MM.1S (cell line): ENCODE measurements around the gene PARVB.

Experiments used
- DNase-seq: peaks from one replicate; pipeline ENCODE4 v3.0.0-alpha.2; 2015
- H2AFZ ChIP-seq: fragments of 300-600 bp; sonication (generic); 2 replicates; pipeline ENCODE4 v1.6.0; 2016; ENCODE audit warnings: antibody characterized with exemption, low read length
- H3F3A ChIP-seq: fragments of 300-600 bp; sonication (generic); 2 replicates; pipeline ENCODE4 v1.6.1; 2016; ENCODE audit warnings: mild to moderate bottlenecking, antibody characterized with exemption, low read length, moderate library complexity, mixed read lengths; ENCODE audit not compliant: insufficient read depth
- H3K27ac ChIP-seq: fragments of 300-600 bp; sonication (generic); 2 replicates; pipeline ENCODE4 v1.5.1; 2016; ENCODE audit warnings: mild to moderate bottlenecking, low read length
- H3K27me3 ChIP-seq: fragments of 300-600 bp; sonication (generic); replicated peaks from 2 replicates; pipeline ENCODE4 v1.6.0; 2016; ENCODE audit warnings: low read length; ENCODE audit not compliant: insufficient read depth
- H3K36me3 ChIP-seq: fragments of 300-600 bp; sonication (generic); replicated peaks from 2 replicates; pipeline ENCODE4 v1.6.1; 2016; ENCODE audit warnings: mild to moderate bottlenecking, low read length, mixed read lengths; ENCODE audit not compliant: insufficient read depth
- H3K4me1 ChIP-seq: fragments of 300-600 bp; sonication (generic); 2 replicates; pipeline ENCODE4 v1.6.1; 2016; ENCODE audit warnings: low read length, mixed read lengths
- H3K4me2 ChIP-seq: fragments of 300-600 bp; sonication (generic); 2 replicates; pipeline ENCODE4 v1.6.0; 2016; ENCODE audit warnings: low read depth, low read length
- H3K4me3 ChIP-seq: fragments of 300-600 bp; sonication (generic); 2 replicates; pipeline ENCODE4 v1.5.1; 2016; ENCODE audit warnings: low read length, mixed read lengths
- H3K79me2 ChIP-seq: fragments of 300-600 bp; sonication (generic); 2 replicates; pipeline ENCODE4 v1.6.1; 2016; ENCODE audit warnings: mixed run types, low read length, mixed read lengths
- H3K9ac ChIP-seq: fragments of 300-600 bp; sonication (generic); 2 replicates; pipeline ENCODE4 v1.6.1; 2016; ENCODE audit warnings: low read length, mixed read lengths
- H3K9me2 ChIP-seq: fragments of 300-600 bp; sonication (generic); replicated peaks from 2 replicates; pipeline ENCODE4 v1.6.1; 2016; ENCODE audit warnings: mild to moderate bottlenecking, low read length, mixed read lengths; ENCODE audit not compliant: insufficient read depth
- H3K9me3 ChIP-seq: fragments of 300-600 bp; sonication (generic); replicated peaks from 2 replicates; pipeline ENCODE4 v1.6.1; 2016; ENCODE audit warnings: mild to moderate bottlenecking, low read length, mixed read lengths; ENCODE audit not compliant: insufficient read depth
- H4K20me1 ChIP-seq: fragments of 300-600 bp; sonication (generic); 2 replicates; pipeline ENCODE4 v1.6.1; 2016; ENCODE audit warnings: mild to moderate bottlenecking, low read length, moderate library complexity, mixed read lengths; ENCODE audit not compliant: insufficient read depth
- EZH2 ChIP-seq: fragments of 300-600 bp; sonication (generic); optimal IDR thresholded peaks from 2 replicates; pipeline ENCODE3; 2017; ENCODE audit warnings: low read depth, mild to moderate bottlenecking, antibody characterized with exemption, low read length, mixed read lengths
- EZH2phosphoT487 ChIP-seq: fragments of 300-600 bp; sonication (generic); IDR thresholded peaks from 2 replicates; pipeline ENCODE4 v1.6.1; 2018; ENCODE audit warnings: antibody characterized with exemption, low read length
- TF ChIP-seq, protein P1 (sequence below): fragments of 300-600 bp; sonication (generic); IDR thresholded peaks from 2 replicates; pipeline ENCODE4 v1.5.1; 2016; ENCODE audit warnings: antibody characterized with exemption, low read length, mixed read lengths

PARVB gene

DNA sequence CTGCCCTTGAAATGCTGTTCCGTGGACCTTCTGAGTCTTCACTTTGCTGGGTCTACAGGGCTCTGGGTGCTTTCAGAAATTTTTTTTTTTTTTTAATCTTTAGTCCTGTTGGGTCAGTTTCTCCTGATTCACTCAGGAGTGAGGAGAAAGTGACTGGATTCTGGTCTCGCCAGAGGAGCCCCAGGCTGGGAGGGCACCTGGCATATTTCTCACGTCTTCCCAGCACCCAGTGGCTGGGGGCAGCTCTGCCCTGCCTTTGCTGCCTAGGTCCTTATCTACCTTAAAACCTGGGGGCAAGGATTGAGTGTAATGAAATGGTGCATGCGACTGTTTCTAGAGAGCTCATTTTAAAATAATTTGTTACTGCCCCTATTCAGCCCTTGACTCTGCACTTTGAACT, 45.5 kb upstream of the PARVB start:
- Histone ChIP-seq H3F3A (no peaks in the 10 kb centered on the region), H3K9me3 (no peaks in the 10 kb centered on the region), H3K79me2 (no peaks in the 10 kb centered on the region)

DNA sequence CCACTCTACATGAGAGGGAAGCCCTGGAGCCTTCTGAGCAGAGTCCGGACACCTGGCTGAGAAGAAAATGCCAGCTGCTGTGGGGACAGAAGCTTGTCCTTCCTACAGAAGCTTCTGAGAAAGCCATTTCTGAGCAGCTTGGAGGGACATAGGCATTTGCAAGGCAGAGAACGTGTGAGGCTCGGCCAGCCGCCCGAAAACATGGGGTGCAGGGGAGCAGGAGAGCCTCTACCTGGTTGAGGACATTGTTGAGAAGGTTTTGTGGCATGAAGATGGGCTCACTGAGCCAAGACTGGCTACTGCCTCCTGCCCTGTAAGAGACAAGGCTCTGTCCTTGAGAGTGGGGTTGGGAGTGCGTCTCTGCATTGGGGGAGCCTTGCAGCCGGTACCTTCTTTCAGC, 43.5 kb upstream of the PARVB start:
- no peak for TF ChIP-seq EZH2phosphoT487
- no peak for TF ChIP-seq EZH2
- TF ChIP-seq, protein P1, sequence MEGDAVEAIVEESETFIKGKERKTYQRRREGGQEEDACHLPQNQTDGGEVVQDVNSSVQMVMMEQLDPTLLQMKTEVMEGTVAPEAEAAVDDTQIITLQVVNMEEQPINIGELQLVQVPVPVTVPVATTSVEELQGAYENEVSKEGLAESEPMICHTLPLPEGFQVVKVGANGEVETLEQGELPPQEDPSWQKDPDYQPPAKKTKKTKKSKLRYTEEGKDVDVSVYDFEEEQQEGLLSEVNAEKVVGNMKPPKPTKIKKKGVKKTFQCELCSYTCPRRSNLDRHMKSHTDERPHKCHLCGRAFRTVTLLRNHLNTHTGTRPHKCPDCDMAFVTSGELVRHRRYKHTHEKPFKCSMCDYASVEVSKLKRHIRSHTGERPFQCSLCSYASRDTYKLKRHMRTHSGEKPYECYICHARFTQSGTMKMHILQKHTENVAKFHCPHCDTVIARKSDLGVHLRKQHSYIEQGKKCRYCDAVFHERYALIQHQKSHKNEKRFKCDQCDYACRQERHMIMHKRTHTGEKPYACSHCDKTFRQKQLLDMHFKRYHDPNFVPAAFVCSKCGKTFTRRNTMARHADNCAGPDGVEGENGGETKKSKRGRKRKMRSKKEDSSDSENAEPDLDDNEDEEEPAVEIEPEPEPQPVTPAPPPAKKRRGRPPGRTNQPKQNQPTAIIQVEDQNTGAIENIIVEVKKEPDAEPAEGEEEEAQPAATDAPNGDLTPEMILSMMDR, result no peak
- no peak overlapping the region for H3K4me2 ChIP-seq
- no peaks in the 10 kb centered on the region for H3K79me2 ChIP-seq
- H3K4me1 ChIP-seq, result no peaks in the 10 kb centered on the region
- H3K36me3 ChIP-seq, result 0 out of 2 replicates have a peak, but pooled peaks cover 4% of the 10 kb centered on the region
- H3K9me3 ChIP-seq, result no peaks in the 10 kb centered on the region
- H3K27ac ChIP-seq, result no peak overlapping the region
- H2AFZ ChIP-seq, result no peak overlapping the region
- no peak overlapping the region for H3K9ac ChIP-seq
- no peaks in the 10 kb centered on the region for H3K9me2 ChIP-seq
- no peaks in the 10 kb centered on the region for H3K27me3 ChIP-seq
- DNase-seq, result no peak
- H4K20me1 ChIP-seq, result no peaks in the 10 kb centered on the region
- H3K4me3 ChIP-seq, result no peak overlapping the region
- H3F3A ChIP-seq, result no peaks in the 10 kb centered on the region

More for the DNA sequence above, 45.5 kb upstream of the PARVB start:
- Histone ChIP-seq H3K9ac (no peak overlapping the region), H4K20me1 (no peaks in the 10 kb centered on the region), H3K27ac (no peak overlapping the region), H3K9me2 (no peaks in the 10 kb centered on the region), H3K27me3 (no peaks in the 10 kb centered on the region), H3K4me1 (no peaks in the 10 kb centered on the region), H3K36me3 (0 out of 2 replicates have a peak, but pooled peaks cover 4% of the 10 kb centered on the region), H3K4me3 (no peak overlapping the region), H2AFZ (no peak overlapping the region), H3K4me2 (no peak overlapping the region)
- TF ChIP-seq, protein P1, result no peak
- no peak for TF ChIP-seq EZH2
- no peak for DNase-seq

DNA sequence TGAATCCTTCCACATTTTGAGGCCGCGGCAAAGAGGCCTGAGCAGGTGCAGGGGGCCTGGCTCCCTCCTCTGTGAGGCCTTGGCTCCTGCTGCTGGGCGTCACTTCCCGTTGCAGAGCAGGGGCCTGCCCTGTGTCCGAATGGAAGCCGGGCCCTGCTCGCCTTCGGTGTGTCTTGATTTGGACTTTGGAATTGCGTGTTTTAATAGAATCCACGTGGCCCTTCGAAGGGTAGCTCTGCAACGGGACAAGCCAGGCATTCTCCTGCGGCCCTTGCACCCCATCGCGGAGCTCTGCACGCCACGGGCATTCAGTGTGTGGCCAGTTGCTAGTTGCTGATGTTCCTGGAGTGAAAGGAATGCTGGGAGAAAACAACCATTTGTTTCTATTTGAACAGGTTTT, 43.1 kb upstream of the PARVB start:
- Histone ChIP-seq H2AFZ (no peak overlapping the region), H3K9me2 (no peaks in the 10 kb centered on the region), H4K20me1 (no peaks in the 10 kb centered on the region), H3K36me3 (0 out of 2 replicates have a peak, but pooled peaks cover 3% of the 10 kb centered on the region), H3K27me3 (no peaks in the 10 kb centered on the region), H3K79me2 (no peaks in the 10 kb centered on the region), H3K4me3 (no peak overlapping the region), H3K4me1 (no peaks in the 10 kb centered on the region), H3K27ac (no peak overlapping the region), H3F3A (no peaks in the 10 kb centered on the region), H3K9ac (no peak overlapping the region), H3K9me3 (no peaks in the 10 kb centered on the region), H3K4me2 (no peak overlapping the region)
- TF ChIP-seq, protein P1, result no peak
- TF ChIP-seq EZH2, result no peak
- TF ChIP-seq EZH2phosphoT487, result no peak
- no peak for DNase-seq
